Osteocyte (in vitro differentiated cells): ENCODE data around the gene PGM5. TPM values are rescaled to one million over a fixed set of nuclear protein-coding genes. Genes with fewer than 3 reads are reported as not detected.
"Not testable (repeated sequence)": the region's sequence is repeated elsewhere in the genome, so short reads cannot be mapped to it uniquely, and the experiment has no call there.

Source experiments
- DNase-seq: peaks from one replicate; pipeline ENCODE4 v3.0.0; 2021; ENCODE audit warnings: mixed read lengths; ENCODE audit not compliant: unreplicated experiment; ENCODE audit errors: extremely low spot score
- H3K27ac Mint-ChIP-seq: one replicate; pipeline ENCODE4 v1.8.0; 2021; ENCODE audit warnings: mild to moderate bottlenecking, mixed read lengths; ENCODE audit not compliant: unreplicated experiment
- H3K27me3 Mint-ChIP-seq: one replicate; pipeline ENCODE4 v1.8.0; 2021; ENCODE audit warnings: mixed read lengths; ENCODE audit not compliant: unreplicated experiment
- H3K36me3 Mint-ChIP-seq: one replicate; pipeline ENCODE4 v1.8.0; 2021; ENCODE audit warnings: mixed read lengths; ENCODE audit not compliant: unreplicated experiment
- H3K4me1 Mint-ChIP-seq: one replicate; pipeline ENCODE4 v1.8.0; 2021; ENCODE audit warnings: mixed read lengths; ENCODE audit not compliant: unreplicated experiment
- H3K4me3 Mint-ChIP-seq: one replicate; pipeline ENCODE4 v1.8.0; 2021; ENCODE audit warnings: mild to moderate bottlenecking, moderate library complexity, mixed read lengths; ENCODE audit not compliant: unreplicated experiment
- H3K9me3 Mint-ChIP-seq: one replicate; pipeline ENCODE4 v1.8.0; 2021; ENCODE audit warnings: mixed read lengths; ENCODE audit not compliant: unreplicated experiment
- total RNA-seq: library from RNA; stranded (reverse); gene quantifications from 2 replicates; pipeline ENCODE4 v1.2.1, GENCODE V29; 2021

The PGM5 gene
- total RNA-seq, 1 donor from 2014 or later, result not detected

- H3K27me3 Mint-ChIP-seq, H3K4me1 Mint-ChIP-seq, DNase-seq, H3K4me3 Mint-ChIP-seq, H3K27ac Mint-ChIP-seq, H3K9me3 Mint-ChIP-seq, H3K36me3 Mint-ChIP-seq: not testable (repeated sequence)
Measured at GRCh38 chr9:68389558-68389957, 33.1 kb downstream of the PGM5 start.

- H3K4me3 Mint-ChIP-seq, H3K27me3 Mint-ChIP-seq, H3K27ac Mint-ChIP-seq, DNase-seq, H3K4me1 Mint-ChIP-seq, H3K36me3 Mint-ChIP-seq, H3K9me3 Mint-ChIP-seq: not testable (repeated sequence)
Measured at GRCh38 chr9:68390737-68391136, 34.3 kb downstream of the PGM5 start.

- not testable (repeated sequence) for H3K36me3 Mint-ChIP-seq, H3K4me3 Mint-ChIP-seq, H3K27me3 Mint-ChIP-seq, DNase-seq, H3K9me3 Mint-ChIP-seq, H3K4me1 Mint-ChIP-seq, H3K27ac Mint-ChIP-seq
Measured at GRCh38 chr9:68396411-68397094, 40.1 kb downstream of the PGM5 start.

GRCh38 chr9:68397095-68397423 is 40.6 kb downstream of the PGM5 start:
- H3K27ac Mint-ChIP-seq, H3K36me3 Mint-ChIP-seq, H3K9me3 Mint-ChIP-seq, H3K4me3 Mint-ChIP-seq, H3K27me3 Mint-ChIP-seq, H3K4me1 Mint-ChIP-seq, DNase-seq: not testable (repeated sequence)

GRCh38 chr9:68397796-68398195 is 41.4 kb downstream of the PGM5 start:
- H3K27ac Mint-ChIP-seq, DNase-seq, H3K4me1 Mint-ChIP-seq, H3K27me3 Mint-ChIP-seq, H3K36me3 Mint-ChIP-seq, H3K4me3 Mint-ChIP-seq, H3K9me3 Mint-ChIP-seq: not testable (repeated sequence)

- not testable (repeated sequence) for H3K4me3 Mint-ChIP-seq, H3K27ac Mint-ChIP-seq, H3K4me1 Mint-ChIP-seq, H3K9me3 Mint-ChIP-seq, DNase-seq, H3K36me3 Mint-ChIP-seq, H3K27me3 Mint-ChIP-seq
Measured at GRCh38 chr9:68398324-68398723, 41.9 kb downstream of the PGM5 start.

GRCh38 chr9:68404421-68405185 is 48.2 kb downstream of the PGM5 start:
- H3K9me3 Mint-ChIP-seq, H3K27me3 Mint-ChIP-seq, H3K27ac Mint-ChIP-seq, H3K36me3 Mint-ChIP-seq, H3K4me1 Mint-ChIP-seq, DNase-seq, H3K4me3 Mint-ChIP-seq: not testable (repeated sequence)

GRCh38 chr9:68411865-68412264 is 55.5 kb downstream of the PGM5 start:
- H3K27ac Mint-ChIP-seq, H3K27me3 Mint-ChIP-seq, H3K36me3 Mint-ChIP-seq, H3K9me3 Mint-ChIP-seq, H3K4me1 Mint-ChIP-seq, H3K4me3 Mint-ChIP-seq, DNase-seq: not testable (repeated sequence)

- DNase-seq, H3K27me3 Mint-ChIP-seq, H3K4me1 Mint-ChIP-seq, H3K4me3 Mint-ChIP-seq, H3K27ac Mint-ChIP-seq, H3K9me3 Mint-ChIP-seq, H3K36me3 Mint-ChIP-seq: not testable (repeated sequence)
Measured at GRCh38 chr9:68412754-68413153, 56.3 kb downstream of the PGM5 start.

GRCh38 chr9:68415065-68415464 is 58.7 kb downstream of the PGM5 start:
- not testable (repeated sequence) for H3K27ac Mint-ChIP-seq, H3K27me3 Mint-ChIP-seq

More at GRCh38 chr9:68415065-68415464, 58.7 kb downstream of the PGM5 start:
- not testable (repeated sequence) for DNase-seq, H3K4me3 Mint-ChIP-seq, H3K4me1 Mint-ChIP-seq, H3K9me3 Mint-ChIP-seq, H3K36me3 Mint-ChIP-seq
